Activated CD4-positive, alpha-beta T cell treated with anti-CD3 and anti-CD28 coated beads, Interleukin-2, amount 50 U/mL, for 16 hours (primary cell): ENCODE data around the gene USP40.

Experiments
- DNase-seq: peaks from one replicate; pipeline ENCODE4 v3.0.0-alpha.2; 2020

USP40 gene

DNA sequence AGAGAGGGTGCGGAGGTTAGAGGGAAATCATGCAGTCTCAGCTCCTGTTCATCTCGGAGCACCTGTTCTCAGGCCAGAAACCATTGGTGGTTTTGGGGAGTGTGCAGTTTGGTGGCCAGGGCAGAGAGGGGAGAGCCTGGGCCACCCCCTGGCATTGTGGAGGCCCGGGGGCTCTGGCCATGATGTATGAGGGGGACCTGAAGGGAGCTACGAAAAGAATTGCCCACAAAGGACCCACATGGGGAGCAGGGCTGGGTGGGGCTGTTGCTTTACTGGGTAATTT lies 124.6 kb downstream of the USP40 start:
- no peak for DNase-seq

DNA sequence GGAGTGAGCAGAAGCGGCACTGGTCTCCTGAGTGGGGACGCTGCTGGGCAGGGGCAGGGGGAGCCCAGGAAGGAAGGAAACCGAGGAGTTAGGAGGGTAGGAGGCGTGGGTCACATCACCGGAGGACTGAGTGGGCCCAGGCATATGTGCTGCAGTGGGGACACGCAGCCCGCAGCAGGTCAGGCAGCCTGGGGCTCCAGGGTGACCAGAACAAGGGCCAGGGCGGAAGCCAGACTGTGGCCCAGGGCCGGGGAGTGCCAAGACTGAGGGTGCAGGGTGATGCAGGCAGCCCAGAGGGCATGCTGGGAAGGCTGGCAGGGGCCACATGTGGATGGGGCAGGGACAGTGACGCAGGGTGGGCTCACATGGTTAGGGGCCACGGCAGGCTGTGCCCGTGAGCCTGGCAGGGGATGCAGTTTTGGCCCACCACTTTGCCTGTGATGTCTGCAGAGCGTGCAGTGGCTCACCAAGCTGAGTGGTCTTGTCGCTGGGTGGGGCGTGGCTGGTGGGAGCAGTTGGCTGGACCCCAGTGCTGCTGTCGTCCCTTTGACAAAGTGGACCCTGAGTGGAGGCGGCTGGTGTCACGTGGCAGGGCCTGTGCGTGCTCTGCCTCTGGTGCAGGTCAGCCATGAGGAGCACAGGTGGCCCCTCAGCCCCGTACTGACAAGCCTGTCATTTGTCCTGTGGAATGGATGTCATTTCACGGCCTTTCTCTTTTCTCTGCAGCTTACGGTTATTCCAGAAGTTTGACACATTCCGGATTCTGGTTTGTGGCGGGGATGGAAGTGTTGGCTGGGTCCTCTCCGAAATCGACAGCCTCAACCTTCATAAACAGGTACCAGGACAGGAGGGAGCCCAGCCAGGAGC lies 125.2 kb downstream of the USP40 start:
- no peak for DNase-seq

- no peak for DNase-seq
Observed at GRCh38 chr2:233440714-233441113, 125.9 kb downstream of the USP40 start.

DNA sequence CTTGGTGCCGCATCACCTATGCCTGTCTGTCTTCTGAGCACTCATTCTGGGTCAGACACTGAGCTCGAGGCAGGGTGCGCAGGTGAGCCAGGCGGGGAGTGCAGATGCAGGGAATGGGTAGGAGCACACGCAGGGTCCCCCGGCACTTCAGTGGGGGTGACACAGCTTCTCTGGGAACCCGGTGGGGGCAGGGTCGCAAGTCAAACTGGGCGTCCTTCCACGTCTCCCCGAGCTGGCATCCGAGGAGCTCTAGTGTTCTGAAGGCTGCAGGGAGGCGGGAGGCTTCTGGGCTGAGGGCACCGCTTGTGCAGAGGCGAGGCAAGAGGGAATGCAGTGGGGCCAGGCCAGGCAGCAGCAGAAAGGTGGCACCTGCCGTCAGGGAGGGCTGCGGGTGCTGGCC lies 126.3 kb downstream of the USP40 start:
- no peak for DNase-seq

GRCh38 chr2:233439191-233439590 lies 127.4 kb downstream of the USP40 start:
- DNase-seq = no peak

DNA sequence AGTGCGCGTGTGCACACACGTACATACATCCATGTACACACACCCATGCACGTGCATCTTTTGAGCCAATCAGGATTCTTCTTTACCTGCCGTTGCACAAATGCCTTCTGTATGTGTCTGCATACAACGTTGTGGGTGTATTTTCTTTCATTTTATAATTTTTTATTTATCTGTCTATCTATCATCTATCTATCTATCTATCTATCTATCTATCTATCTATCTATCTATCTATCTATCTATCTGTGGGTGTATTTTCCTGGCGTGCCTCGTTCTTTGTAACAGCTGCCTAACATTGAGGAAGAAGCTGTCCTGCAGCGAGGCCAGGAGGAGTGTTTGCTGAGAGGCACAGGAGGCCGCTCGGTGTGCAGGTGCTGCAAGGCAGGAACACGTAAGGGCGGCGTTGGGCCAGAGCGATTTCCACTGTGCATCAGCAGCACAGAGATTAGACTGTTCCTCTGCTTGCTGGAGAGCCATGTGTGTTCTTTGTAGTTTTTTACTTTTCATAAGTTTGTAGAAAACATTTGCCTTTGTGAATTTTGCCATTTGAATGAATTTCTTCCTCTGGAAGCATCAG lies 127.9 kb downstream of the USP40 start:
- no peak for DNase-seq

- no peak for DNase-seq
Observed at GRCh38 chr2:233437439-233437955, 129.1 kb downstream of the USP40 start.

GRCh38 chr2:233436691-233437438 lies 129.7 kb downstream of the USP40 start:
- DNase-seq = no peak

- no peak for DNase-seq
Observed at GRCh38 chr2:233436191-233436581, 130.4 kb downstream of the USP40 start.

- DNase-seq = no peak
Observed at GRCh38 chr2:233435436-233436190, 131.0 kb downstream of the USP40 start.

DNA sequence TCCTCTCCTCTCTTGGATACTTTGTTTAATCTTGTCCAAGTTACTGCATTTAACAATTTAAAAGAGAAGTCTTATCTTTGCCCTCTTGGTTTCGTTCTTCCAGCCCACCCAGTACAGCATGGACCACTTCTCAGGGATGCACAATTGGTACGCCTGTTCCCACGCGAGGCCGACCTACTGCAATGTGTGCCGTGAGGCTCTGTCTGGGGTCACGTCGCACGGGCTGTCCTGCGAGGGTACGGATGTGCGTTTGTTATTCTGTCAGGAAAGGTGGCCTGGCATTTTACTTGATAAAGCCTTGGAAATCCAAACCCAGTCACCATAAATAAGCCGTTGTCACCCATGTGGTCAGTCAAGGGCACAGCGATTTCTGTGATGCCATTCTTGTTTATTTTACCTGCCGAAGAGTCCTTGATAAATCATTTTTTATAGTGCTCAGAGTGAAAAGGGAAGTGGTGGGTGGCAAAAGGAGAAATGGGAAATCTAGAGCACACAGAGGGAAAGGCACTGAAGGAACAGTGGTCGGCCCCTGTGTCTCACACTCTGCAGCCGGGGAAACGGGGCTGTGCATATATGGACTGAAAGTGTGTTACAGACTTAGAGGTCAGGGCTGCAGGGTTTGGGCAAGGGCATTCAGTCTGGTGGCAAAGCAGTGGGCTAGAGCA lies 131.8 kb downstream of the USP40 start:
- DNase-seq = no peak

GRCh38 chr2:233433794-233434193 lies 132.8 kb downstream of the USP40 start:
- DNase-seq = no peak

- no peak for DNase-seq
Observed at GRCh38 chr2:233433029-233433428, 133.6 kb downstream of the USP40 start.

- no peak for DNase-seq
Observed at GRCh38 chr2:233430651-233431050, 135.9 kb downstream of the USP40 start.

- no peak for DNase-seq
Observed at GRCh38 chr2:233430081-233430480, 136.5 kb downstream of the USP40 start.

DNA sequence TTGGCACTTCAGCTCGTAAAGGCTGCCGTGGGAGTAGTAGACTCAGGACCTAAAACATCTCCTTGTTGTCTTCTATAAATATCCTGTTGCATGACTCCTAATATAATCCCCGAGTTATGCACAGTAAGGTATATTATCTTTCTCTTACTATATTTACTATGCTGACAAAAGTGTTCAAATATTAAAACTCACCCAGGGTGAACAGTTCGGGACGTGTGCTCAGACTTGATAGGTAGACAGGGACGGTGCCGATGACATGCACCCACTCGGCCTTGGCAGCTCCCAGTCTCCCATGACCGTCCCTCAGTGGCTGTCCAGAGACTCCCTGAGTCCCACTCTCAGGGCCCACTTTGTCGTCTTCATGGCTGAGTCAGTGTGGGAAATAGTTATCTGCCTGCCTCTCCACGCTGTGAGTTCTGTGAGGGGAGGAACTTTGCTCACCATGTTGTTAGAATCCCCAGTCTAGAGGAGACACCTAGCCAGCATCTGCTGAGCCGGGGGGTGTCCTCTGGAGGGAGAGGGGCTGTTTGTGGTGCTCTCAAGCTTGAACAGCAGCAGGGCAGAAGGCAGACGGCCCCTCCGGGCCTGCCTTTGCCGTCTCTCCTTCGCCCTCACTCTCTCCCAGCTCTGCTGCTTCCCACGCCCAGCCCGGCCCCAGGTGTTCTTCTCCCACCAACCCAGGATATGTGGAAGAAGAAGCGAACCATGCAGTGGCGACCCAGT lies 137.2 kb downstream of the USP40 start:
- no peak for DNase-seq

GRCh38 chr2:233428438-233428837 lies 138.1 kb downstream of the USP40 start:
- DNase-seq = no peak

GRCh38 chr2:233428008-233428407 lies 138.6 kb downstream of the USP40 start:
- no peak for DNase-seq

DNA sequence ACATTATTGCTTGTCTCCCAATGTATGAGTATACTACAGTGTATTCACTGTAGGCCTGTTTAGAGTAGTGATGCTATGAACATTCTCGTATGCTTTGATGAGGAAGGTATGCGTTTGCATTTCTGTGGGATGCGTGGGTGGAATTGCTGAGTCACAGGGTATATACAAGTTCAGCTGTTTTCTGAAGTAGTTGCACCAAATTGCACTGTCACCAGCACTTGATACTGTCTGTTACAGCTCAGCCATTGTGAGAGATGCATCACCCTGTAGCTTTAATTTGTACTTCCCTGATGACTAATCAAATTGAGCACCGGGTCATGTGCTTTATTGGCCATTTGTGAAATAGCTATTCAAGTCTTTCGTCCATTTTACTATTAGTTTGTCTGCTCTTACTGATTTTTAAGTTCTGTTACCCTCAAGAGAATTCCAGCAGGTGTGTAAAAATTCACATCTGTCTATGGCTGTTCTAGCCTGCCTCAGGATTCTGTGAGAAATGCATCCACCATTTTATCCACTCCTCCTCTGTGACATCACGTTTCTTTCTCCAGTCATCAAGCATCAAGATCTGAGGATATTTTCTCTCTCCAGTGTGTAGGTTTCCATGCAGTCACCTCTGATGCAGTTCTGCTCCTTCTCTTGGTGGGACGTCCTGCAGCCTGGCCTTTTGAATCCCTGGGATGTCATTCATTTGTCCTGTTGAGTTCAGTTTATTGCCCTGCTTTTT lies 139.8 kb downstream of the USP40 start:
- DNase-seq = peak; percentile 77
